ENCODE data around the gene TRIOBP.
A peak's percentile ranks its signal among the peaks of the same experiment; 100 is the strongest.

TRIOBP gene

GRCh38 chr22:37747080-37747714 lies 50.3 kb downstream of the TRIOBP start:
- Histone ChIP-seq H3K4me3 (replicated peaks; ENCODE audit: low read depth, low read length) (peak overlapping the region; percentile 97), H3K27me3 (replicated peaks; ENCODE audit: control insufficient read depth, insufficient read depth, low read length) (no peaks in the 10 kb centered on the region), H3K36me3 (ENCODE audit: control insufficient read depth, insufficient read depth, low read length) (no peaks in the 10 kb centered on the region; the same call in none of the 2 replicates)
- DNase-seq (ENCODE audit: extremely low read depth, insufficient read length), result no peak
- TF ChIP-seq, protein P1, sequence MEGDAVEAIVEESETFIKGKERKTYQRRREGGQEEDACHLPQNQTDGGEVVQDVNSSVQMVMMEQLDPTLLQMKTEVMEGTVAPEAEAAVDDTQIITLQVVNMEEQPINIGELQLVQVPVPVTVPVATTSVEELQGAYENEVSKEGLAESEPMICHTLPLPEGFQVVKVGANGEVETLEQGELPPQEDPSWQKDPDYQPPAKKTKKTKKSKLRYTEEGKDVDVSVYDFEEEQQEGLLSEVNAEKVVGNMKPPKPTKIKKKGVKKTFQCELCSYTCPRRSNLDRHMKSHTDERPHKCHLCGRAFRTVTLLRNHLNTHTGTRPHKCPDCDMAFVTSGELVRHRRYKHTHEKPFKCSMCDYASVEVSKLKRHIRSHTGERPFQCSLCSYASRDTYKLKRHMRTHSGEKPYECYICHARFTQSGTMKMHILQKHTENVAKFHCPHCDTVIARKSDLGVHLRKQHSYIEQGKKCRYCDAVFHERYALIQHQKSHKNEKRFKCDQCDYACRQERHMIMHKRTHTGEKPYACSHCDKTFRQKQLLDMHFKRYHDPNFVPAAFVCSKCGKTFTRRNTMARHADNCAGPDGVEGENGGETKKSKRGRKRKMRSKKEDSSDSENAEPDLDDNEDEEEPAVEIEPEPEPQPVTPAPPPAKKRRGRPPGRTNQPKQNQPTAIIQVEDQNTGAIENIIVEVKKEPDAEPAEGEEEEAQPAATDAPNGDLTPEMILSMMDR (IDR thresholded peaks at IDR 0.05; ENCODE audit: insufficient read depth, low read length, poor library complexity, severe bottlenecking), result no peak

DNA sequence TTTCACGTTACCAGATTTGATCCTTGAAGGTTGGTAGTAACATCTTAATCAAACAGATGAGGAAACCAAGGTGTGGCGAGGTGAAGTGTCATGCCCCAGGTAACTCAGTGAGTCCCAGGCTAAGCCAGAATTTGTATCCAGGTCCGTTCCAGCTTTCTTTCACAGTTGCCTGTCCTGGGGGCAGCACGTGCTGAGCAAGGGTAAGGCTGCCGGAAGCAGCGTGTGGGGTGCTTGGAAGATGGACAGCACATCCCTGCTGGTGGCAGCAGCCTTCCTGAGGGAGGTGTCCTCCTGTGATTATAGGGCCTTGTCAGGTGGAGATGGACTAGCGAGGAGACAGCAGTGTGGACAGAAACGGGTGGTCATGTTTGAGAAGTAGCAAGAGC lies 50.9 kb downstream of the TRIOBP start:
- H3K27me3 ChIP-seq (replicated peaks; ENCODE audit: control insufficient read depth, insufficient read depth, low read length), result no peaks in the 10 kb centered on the region
- no peak overlapping the region for H3K4me3 ChIP-seq (replicated peaks; ENCODE audit: low read depth, low read length)
- no peak for DNase-seq (ENCODE audit: extremely low read depth, insufficient read length)
- TF ChIP-seq, protein P1 (IDR thresholded peaks at IDR 0.05; ENCODE audit: insufficient read depth, low read length, poor library complexity, severe bottlenecking), result no peak
- no peaks in the 10 kb centered on the region; the same call in none of the 2 replicates for H3K36me3 ChIP-seq (ENCODE audit: control insufficient read depth, insufficient read depth, low read length)

DNA sequence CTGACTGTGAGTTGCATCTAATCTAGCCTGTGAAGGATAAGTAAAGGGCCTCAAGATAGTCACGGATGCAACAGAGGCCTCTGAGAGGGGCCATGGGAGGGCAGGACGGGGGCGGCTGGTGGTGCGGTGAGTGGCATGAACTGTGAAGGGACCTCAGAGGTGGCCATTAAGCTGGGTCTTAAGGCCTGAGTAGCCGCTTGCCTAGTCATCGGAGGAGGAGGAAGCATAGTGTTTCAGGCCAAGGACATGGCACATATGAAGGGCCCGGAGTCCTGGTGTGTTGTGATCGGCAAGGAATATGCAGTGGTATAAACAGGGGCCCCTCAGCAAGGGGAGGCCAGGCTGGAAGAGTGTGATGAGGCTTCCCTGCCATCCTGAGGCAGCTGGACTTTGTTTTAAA lies 51.8 kb downstream of the TRIOBP start:
- Histone ChIP-seq H3K27me3 (replicated peaks; ENCODE audit: control insufficient read depth, insufficient read depth, low read length) (no peaks in the 10 kb centered on the region), H3K36me3 (ENCODE audit: control insufficient read depth, insufficient read depth, low read length) (peaks cover 2% of the 10 kb centered on the region), H3K4me3 (replicated peaks; ENCODE audit: low read depth, low read length) (no peak overlapping the region)
- TF ChIP-seq, protein P1 (IDR thresholded peaks at IDR 0.05; ENCODE audit: insufficient read depth, low read length, poor library complexity, severe bottlenecking), result no peak
- DNase-seq (ENCODE audit: extremely low read depth, insufficient read length), result no peak

- no peak overlapping the region for H3K4me3 ChIP-seq (replicated peaks; ENCODE audit: low read depth, low read length)
Observed at GRCh38 chr22:37749226-37749625, 52.4 kb downstream of the TRIOBP start.

GRCh38 chr22:37749831-37750595 lies 53.2 kb downstream of the TRIOBP start:
- TF ChIP-seq, protein P1 (IDR thresholded peaks at IDR 0.05; ENCODE audit: insufficient read depth, low read length, poor library complexity, severe bottlenecking), result no peak
- no peak for DNase-seq (ENCODE audit: extremely low read depth, insufficient read length)
- H3K4me3 ChIP-seq (replicated peaks; ENCODE audit: low read depth, low read length), result no peak overlapping the region
- H3K36me3 ChIP-seq (ENCODE audit: control insufficient read depth, insufficient read depth, low read length), result peaks cover 7% of the 10 kb centered on the region
- no peaks in the 10 kb centered on the region for H3K27me3 ChIP-seq (replicated peaks; ENCODE audit: control insufficient read depth, insufficient read depth, low read length)

More at GRCh38 chr22:37749226-37749625, 52.4 kb downstream of the TRIOBP start:
- TF ChIP-seq, protein P1 (IDR thresholded peaks at IDR 0.05; ENCODE audit: insufficient read depth, low read length, poor library complexity, severe bottlenecking), result no peak
- DNase-seq (ENCODE audit: extremely low read depth, insufficient read length), result no peak
- H3K27me3 ChIP-seq (replicated peaks; ENCODE audit: control insufficient read depth, insufficient read depth, low read length), result no peaks in the 10 kb centered on the region
- H3K36me3 ChIP-seq (ENCODE audit: control insufficient read depth, insufficient read depth, low read length), result peaks cover 4% of the 10 kb centered on the region

Measured in GM06990 (cell line).